Measurements from ENCODE around the gene ZNF423. TPM values are rescaled to one million over a fixed set of nuclear protein-coding genes. Genes with fewer than 3 reads are reported as not detected.

Gene ZNF423
- total and polyA plus RNA-seq, 2 experiments from 2014 or later = 14.9 to 41.8 TPM

- no peaks in the 10 kb centered on the region for H3K36me3 ChIP-seq (ENCODE audit: insufficient read depth)
- H3K4me1 ChIP-seq (ENCODE audit: insufficient read depth) = 0 out of 2 replicates have a peak, but pooled peaks cover 6% of the 10 kb centered on the region
- no peaks in the 10 kb centered on the region for H3K9me2 ChIP-seq (ENCODE audit: insufficient read depth)
- no peaks in the 10 kb centered on the region for H3K9me3 Mint-ChIP-seq
- no peaks in the 10 kb centered on the region for H4K20me1 ChIP-seq (replicated peaks; ENCODE audit: insufficient read depth)
- H2AFZ ChIP-seq = no peak overlapping the region
- H3K4me1 Mint-ChIP-seq = peaks cover 27% of the 10 kb centered on the region
- H3K27ac ChIP-seq (ENCODE audit: low read depth) = no peak overlapping the region
- peaks cover 19% of the 10 kb centered on the region for H3K27me3 Mint-ChIP-seq (ENCODE audit: insufficient read depth, low read depth, poor library complexity)
- DNase-seq (ENCODE audit: low spot score) (no peak), ATAC-seq (no peak)
- H3F3A ChIP-seq (replicated peaks; ENCODE audit: low read depth) = no peaks in the 10 kb centered on the region
- no peak overlapping the region for H3K4me3 Mint-ChIP-seq
- no peaks in the 10 kb centered on the region for H3K36me3 Mint-ChIP-seq (ENCODE audit: low read depth)
- no peaks in the 10 kb centered on the region for H3K79me2 ChIP-seq (replicated peaks; ENCODE audit: insufficient read depth)
- no peak overlapping the region for H3K27ac Mint-ChIP-seq
- no peak overlapping the region for H3K4me3 ChIP-seq
- no peak for TF ChIP-seq ZNF462 (CRISPR knock-in tag; IDR thresholded peaks at IDR 0.05)
- TF ChIP-seq JUNB (IDR thresholded peaks at IDR 0.05; ENCODE audit: unreplicated experiment) = no peak
- TF ChIP-seq EZH2 (IDR thresholded peaks at IDR 0.05; ENCODE audit: low read depth, unreplicated experiment) = no peak
- no peak for TF ChIP-seq POLR2AphosphoS5 (IDR thresholded peaks at IDR 0.05; ENCODE audit: low read depth)
- TF ChIP-seq NANOG (IDR thresholded peaks at IDR 0.05; ENCODE audit: borderline replicate concordance) = no peak
- TF ChIP-seq REST (IDR thresholded peaks at IDR 0.05; ENCODE audit: unreplicated experiment) = no peak
- TF ChIP-seq ZNF114 (CRISPR knock-in tag; IDR thresholded peaks at IDR 0.05) = no peak
- peaks cover 7% of the 10 kb centered on the region for H3K27me3 ChIP-seq (ENCODE audit: insufficient read depth)
- no peak overlapping the region for H3K4me2 ChIP-seq
Measured at GRCh38 chr16:49463529-49463928, 392.4 kb downstream of the ZNF423 start.
